Neural cell (in vitro differentiated cells): ENCODE results near the gene HDAC4.

Experiments
- EP300 ChIP-seq: fragments of 450-650 bp; conservative IDR thresholded peaks from 2 replicates; pipeline ENCODE4 v1.6.1; 2014; ENCODE audit warnings: antibody characterized with exemption, mild to moderate bottlenecking, moderate library complexity; ENCODE audit not compliant: poor library complexity, severe bottlenecking
- EZH2 ChIP-seq: fragments of 200-600, 300-800 bp; shearing (Covaris generic), sonication (generic); IDR thresholded peaks from 2 replicates; pipeline ENCODE4 v1.6.1; 2014; ENCODE audit warnings: antibody characterized with exemption, low read length, borderline replicate concordance, mild to moderate bottlenecking; ENCODE audit not compliant: insufficient read depth, poor library complexity, severe bottlenecking
- POLR2AphosphoS5 ChIP-seq: IDR thresholded peaks from 2 replicates; pipeline ENCODE4 v1.6.1; 2012
- RAD21 ChIP-seq: fragments of 450-650 bp; conservative IDR thresholded peaks from 2 replicates; pipeline ENCODE4 v1.6.1; 2014; ENCODE audit warnings: antibody characterized with exemption, mild to moderate bottlenecking, moderate library complexity
- SMC3 ChIP-seq: fragments of 450-650 bp; conservative IDR thresholded peaks from 2 replicates; pipeline ENCODE4 v1.6.1; 2014; ENCODE audit warnings: antibody characterized with exemption, mild to moderate bottlenecking, moderate library complexity; ENCODE audit not compliant: poor library complexity
- TF ChIP-seq, protein P1 (sequence below): fragments of 450-650 bp; IDR thresholded peaks from 2 replicates; pipeline ENCODE4 v1.5.1; 2014; ENCODE audit warnings: antibody characterized with exemption, mild to moderate bottlenecking, moderate library complexity; ENCODE audit not compliant: poor library complexity, severe bottlenecking
- TF ChIP-seq, protein P2 (sequence below): IDR thresholded peaks from 2 replicates; pipeline ENCODE4 v1.6.1; 2012; ENCODE audit warnings: borderline replicate concordance

DNA sequence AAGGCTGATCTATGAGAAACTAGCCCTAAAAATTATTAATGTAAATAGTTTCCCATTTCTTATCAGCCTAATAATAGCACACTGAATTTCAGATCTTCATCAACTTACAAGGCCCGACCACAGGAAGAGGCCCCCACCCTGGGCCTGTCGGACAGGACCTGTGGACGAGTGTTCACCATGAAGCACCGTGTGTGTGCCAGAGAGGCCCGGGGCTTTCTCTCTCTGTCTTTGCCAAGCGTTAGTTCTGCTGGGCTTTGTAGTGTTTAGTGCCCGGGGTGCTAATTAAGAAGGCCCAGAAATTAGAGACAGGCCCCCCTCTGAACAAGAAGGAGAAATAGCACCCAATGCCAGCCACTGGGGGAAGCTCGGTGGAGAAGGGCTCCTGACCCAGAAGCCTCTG is 287.2 kb downstream of the HDAC4 start:
- TF ChIP-seq RAD21 = no peak
- TF ChIP-seq, protein P1, sequence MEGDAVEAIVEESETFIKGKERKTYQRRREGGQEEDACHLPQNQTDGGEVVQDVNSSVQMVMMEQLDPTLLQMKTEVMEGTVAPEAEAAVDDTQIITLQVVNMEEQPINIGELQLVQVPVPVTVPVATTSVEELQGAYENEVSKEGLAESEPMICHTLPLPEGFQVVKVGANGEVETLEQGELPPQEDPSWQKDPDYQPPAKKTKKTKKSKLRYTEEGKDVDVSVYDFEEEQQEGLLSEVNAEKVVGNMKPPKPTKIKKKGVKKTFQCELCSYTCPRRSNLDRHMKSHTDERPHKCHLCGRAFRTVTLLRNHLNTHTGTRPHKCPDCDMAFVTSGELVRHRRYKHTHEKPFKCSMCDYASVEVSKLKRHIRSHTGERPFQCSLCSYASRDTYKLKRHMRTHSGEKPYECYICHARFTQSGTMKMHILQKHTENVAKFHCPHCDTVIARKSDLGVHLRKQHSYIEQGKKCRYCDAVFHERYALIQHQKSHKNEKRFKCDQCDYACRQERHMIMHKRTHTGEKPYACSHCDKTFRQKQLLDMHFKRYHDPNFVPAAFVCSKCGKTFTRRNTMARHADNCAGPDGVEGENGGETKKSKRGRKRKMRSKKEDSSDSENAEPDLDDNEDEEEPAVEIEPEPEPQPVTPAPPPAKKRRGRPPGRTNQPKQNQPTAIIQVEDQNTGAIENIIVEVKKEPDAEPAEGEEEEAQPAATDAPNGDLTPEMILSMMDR = no peak
- TF ChIP-seq SMC3 = no peak
- TF ChIP-seq EZH2 = no peak
- TF ChIP-seq, protein P2, sequence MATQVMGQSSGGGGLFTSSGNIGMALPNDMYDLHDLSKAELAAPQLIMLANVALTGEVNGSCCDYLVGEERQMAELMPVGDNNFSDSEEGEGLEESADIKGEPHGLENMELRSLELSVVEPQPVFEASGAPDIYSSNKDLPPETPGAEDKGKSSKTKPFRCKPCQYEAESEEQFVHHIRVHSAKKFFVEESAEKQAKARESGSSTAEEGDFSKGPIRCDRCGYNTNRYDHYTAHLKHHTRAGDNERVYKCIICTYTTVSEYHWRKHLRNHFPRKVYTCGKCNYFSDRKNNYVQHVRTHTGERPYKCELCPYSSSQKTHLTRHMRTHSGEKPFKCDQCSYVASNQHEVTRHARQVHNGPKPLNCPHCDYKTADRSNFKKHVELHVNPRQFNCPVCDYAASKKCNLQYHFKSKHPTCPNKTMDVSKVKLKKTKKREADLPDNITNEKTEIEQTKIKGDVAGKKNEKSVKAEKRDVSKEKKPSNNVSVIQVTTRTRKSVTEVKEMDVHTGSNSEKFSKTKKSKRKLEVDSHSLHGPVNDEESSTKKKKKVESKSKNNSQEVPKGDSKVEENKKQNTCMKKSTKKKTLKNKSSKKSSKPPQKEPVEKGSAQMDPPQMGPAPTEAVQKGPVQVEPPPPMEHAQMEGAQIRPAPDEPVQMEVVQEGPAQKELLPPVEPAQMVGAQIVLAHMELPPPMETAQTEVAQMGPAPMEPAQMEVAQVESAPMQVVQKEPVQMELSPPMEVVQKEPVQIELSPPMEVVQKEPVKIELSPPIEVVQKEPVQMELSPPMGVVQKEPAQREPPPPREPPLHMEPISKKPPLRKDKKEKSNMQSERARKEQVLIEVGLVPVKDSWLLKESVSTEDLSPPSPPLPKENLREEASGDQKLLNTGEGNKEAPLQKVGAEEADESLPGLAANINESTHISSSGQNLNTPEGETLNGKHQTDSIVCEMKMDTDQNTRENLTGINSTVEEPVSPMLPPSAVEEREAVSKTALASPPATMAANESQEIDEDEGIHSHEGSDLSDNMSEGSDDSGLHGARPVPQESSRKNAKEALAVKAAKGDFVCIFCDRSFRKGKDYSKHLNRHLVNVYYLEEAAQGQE = no peak
- TF ChIP-seq POLR2AphosphoS5 = no peak
- no peak for TF ChIP-seq EP300
